Cardiac fibroblast (primary cell): ENCODE measurements around the gene FNDC3A.

Experiments
- DNase-seq, 2 donors: peaks; one replicate each; pipeline versions ENCODE4 v3.0.0 to v3.0.0-alpha.2; 2010; ENCODE audit warnings: low read depth in 2 of 2
- H3K4me3 ChIP-seq, 2 donors: replicated peaks in 1 of 2; 1 replicate in 1 of 2; 2 replicates in 1 of 2; pipeline ENCODE4 v1.5.1; 2011; ENCODE audit warnings: low read depth in 2 of 2, low read length in 2 of 2, mild to moderate bottlenecking in 2 of 2, moderate library complexity in 1 of 2
- CTCF ChIP-seq: IDR thresholded peaks from one replicate; pipeline ENCODE4 v1.5.1; 2011; ENCODE audit warnings: low read depth, mild to moderate bottlenecking, low read length, inconsistent platforms

Gene FNDC3A

GRCh38 chr13:49220036-49220855 lies 244.5 kb downstream of the FNDC3A start, which contains the start of gene MLNR:
MLNR (plus strand) TSS chr13:49220338; CDS start chr13:49220338, 0 bp downstream.
- H3K4me3 ChIP-seq: peak within 1 kb of the TSS; percentile 15 to 24
- DNase-seq: peak in 1 of 2 donors; percentile 32
- no peak for TF ChIP-seq CTCF

GRCh38 chr13:49220856-49221589 lies 245.3 kb downstream of the FNDC3A start:
- TF ChIP-seq CTCF: no peak
- peak overlapping the region in 1 of 2 donors; percentile 18 for H3K4me3 ChIP-seq
- peak; percentile 15 to 19 for DNase-seq

- DNase-seq: no peak
- H3K4me3 ChIP-seq: no peak overlapping the region
Measured at GRCh38 chr13:49221590-49221965, 245.9 kb downstream of the FNDC3A start.

GRCh38 chr13:49225223-49226042 lies 249.7 kb downstream of the FNDC3A start:
- no peak for TF ChIP-seq CTCF
- no peak overlapping the region for H3K4me3 ChIP-seq
- peak; percentile 32 to 43 for DNase-seq

More at GRCh38 chr13:49221590-49221965, 245.9 kb downstream of the FNDC3A start:
- no peak for TF ChIP-seq CTCF

GRCh38 chr13:49226613-49227012 lies 250.9 kb downstream of the FNDC3A start:
- DNase-seq: no peak
- no peak overlapping the region for H3K4me3 ChIP-seq
- no peak for TF ChIP-seq CTCF

- H3K4me3 ChIP-seq: no peak overlapping the region
- no peak for DNase-seq
- TF ChIP-seq CTCF: no peak
Measured at GRCh38 chr13:49234741-49235140, 259.0 kb downstream of the FNDC3A start.
